ENCODE measurements around the gene PCBP1. TPM values are rescaled to one million over a fixed set of nuclear protein-coding genes. Genes with fewer than 3 reads are reported as not detected.

The PCBP1 gene
- total and polyA plus RNA-seq, 9 of the 15 experiments (the other 6 are each of a cell fraction or from before 2014, with no cell fraction given), result 19.2 to 407 (median 78.1) TPM

DNA sequence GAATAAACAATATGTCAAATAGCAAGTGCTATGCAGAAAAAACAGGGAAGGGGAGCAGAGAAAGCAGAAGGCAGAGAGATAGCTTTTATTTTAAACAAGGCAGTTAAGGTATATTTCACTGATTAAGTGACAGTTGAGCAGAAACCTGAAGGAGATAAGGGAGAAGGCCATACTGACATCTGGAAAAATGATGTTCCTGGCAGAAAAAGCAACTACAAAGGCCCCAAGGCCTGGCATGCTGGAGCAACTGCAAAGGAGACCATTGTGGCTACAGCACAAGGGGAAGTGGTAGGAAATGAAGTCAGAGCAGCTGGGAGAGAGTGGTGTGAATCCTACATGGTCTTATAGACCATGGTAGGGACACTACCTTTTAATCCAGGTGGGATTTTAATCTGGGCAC lies 8.9 kb upstream of the PCBP1 start (continued):
- TF ChIP-seq MTA2 (IDR thresholded peaks at IDR 0.05; ENCODE audit: low read depth), result peak; percentile 77
- no peak for TF ChIP-seq TSC22D4 (tag; IDR thresholded peaks at IDR 0.05)
- TF ChIP-seq SMAD3 (CRISPR knock-in tag; conservative IDR thresholded peaks at IDR 0.05), result 0 out of 2 replicates have a peak, but pooled peaks have one; percentile 74
- TF ChIP-seq EP400 (IDR thresholded peaks at IDR 0.05), result peak; percentile 51; the same call in 1 of the 2 replicates
- TF ChIP-seq MECOM (CRISPR knock-in tag; IDR thresholded peaks at IDR 0.05), result peak; percentile 76; the same call in 1 of the 2 replicates
- peak; percentile 89; the same call in 1 of the 2 replicates for TF ChIP-seq EP300 (IDR thresholded peaks at IDR 0.05; ENCODE audit: low read length)
- no peak for TF ChIP-seq ZZZ3 (IDR thresholded peaks at IDR 0.05)
- no peak for TF ChIP-seq PRPF4 (IDR thresholded peaks at IDR 0.05; ENCODE audit: insufficient read depth, low read depth, low read length, poor library complexity, severe bottlenecking)
- TF ChIP-seq CTBP1 (IDR thresholded peaks at IDR 0.05; ENCODE audit: borderline replicate concordance), result peak; percentile 52; the same call in 1 of the 2 replicates
- TF ChIP-seq, protein P1, sequence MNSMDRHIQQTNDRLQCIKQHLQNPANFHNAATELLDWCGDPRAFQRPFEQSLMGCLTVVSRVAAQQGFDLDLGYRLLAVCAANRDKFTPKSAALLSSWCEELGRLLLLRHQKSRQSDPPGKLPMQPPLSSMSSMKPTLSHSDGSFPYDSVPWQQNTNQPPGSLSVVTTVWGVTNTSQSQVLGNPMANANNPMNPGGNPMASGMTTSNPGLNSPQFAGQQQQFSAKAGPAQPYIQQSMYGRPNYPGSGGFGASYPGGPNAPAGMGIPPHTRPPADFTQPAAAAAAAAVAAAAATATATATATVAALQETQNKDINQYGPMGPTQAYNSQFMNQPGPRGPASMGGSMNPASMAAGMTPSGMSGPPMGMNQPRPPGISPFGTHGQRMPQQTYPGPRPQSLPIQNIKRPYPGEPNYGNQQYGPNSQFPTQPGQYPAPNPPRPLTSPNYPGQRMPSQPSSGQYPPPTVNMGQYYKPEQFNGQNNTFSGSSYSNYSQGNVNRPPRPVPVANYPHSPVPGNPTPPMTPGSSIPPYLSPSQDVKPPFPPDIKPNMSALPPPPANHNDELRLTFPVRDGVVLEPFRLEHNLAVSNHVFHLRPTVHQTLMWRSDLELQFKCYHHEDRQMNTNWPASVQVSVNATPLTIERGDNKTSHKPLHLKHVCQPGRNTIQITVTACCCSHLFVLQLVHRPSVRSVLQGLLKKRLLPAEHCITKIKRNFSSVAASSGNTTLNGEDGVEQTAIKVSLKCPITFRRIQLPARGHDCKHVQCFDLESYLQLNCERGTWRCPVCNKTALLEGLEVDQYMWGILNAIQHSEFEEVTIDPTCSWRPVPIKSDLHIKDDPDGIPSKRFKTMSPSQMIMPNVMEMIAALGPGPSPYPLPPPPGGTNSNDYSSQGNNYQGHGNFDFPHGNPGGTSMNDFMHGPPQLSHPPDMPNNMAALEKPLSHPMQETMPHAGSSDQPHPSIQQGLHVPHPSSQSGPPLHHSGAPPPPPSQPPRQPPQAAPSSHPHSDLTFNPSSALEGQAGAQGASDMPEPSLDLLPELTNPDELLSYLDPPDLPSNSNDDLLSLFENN (IDR thresholded peaks at IDR 0.05; ENCODE audit: low read depth in 2 of 2, low read length in 2 of 2), result peak in 1 of 2 experiments; percentile 54; a peak in 1 of 4 replicates
- no peak for TF ChIP-seq CSDE1 (IDR thresholded peaks at IDR 0.05)
- TF ChIP-seq CHD4 (IDR thresholded peaks at IDR 0.05; ENCODE audit: insufficient read depth, insufficient replicate concordance, low read depth, low read length, poor library complexity, severe bottlenecking), result no peak
- no peak for TF ChIP-seq POLR3G (IDR thresholded peaks at IDR 0.05; ENCODE audit: extremely low read depth, insufficient read length, insufficient replicate concordance)
- no peak for TF ChIP-seq YBX1 (IDR thresholded peaks at IDR 0.05)
- peak; percentile 29; the same call in 1 of the 2 replicates for TF ChIP-seq POLR2AphosphoS5 (IDR thresholded peaks at IDR 0.05; ENCODE audit: control insufficient read depth, insufficient read depth, low read depth, low read length)
- TF ChIP-seq NR2C2 (CRISPR knock-in tag; IDR thresholded peaks at IDR 0.05), result no peak
- TF ChIP-seq NR2C2 (tag; IDR thresholded peaks at IDR 0.05), result no peak
- no peak for TF ChIP-seq PHF21A (IDR thresholded peaks at IDR 0.05; ENCODE audit: borderline replicate concordance, low read depth)
- peak; percentile 60; the same call in 1 of the 2 replicates for TF ChIP-seq CREB3 (tag; conservative IDR thresholded peaks at IDR 0.05; ENCODE audit: low read depth)
- no peak for TF ChIP-seq ZNF586 (CRISPR knock-in tag; conservative IDR thresholded peaks at IDR 0.05)
- TF ChIP-seq TCF15 (CRISPR knock-in tag; IDR thresholded peaks at IDR 0.05), result peak; percentile 73; the same call in 1 of the 2 replicates
- 0 out of 4 replicates have a peak, but pooled peaks of 1 of the 2 experiments have one; percentile 23 for TF ChIP-seq ARNT (IDR thresholded peaks at IDR 0.05)
- TF ChIP-seq PKNOX1 (IDR thresholded peaks at IDR 0.05), result peak; percentile 86
- TF ChIP-seq HLTF (IDR thresholded peaks at IDR 0.05), result no peak
- no peak for TF ChIP-seq TBP (optimal IDR thresholded peaks at IDR 0.05; ENCODE audit: low read depth, low read length)

Measured in K562 (cell line).